Measurements from ENCODE around the gene PTEN. TPM values are rescaled to one million over a fixed set of nuclear protein-coding genes. Genes with fewer than 3 reads are reported as not detected.

PTEN gene
- total RNA-seq, 1 experiment from 2014 or later = 58.7 TPM

GRCh38 chr10:87942884-87943527, 79.6 kb downstream of the PTEN start:
- peaks cover 6 to 21% of the 10 kb centered on the region in 2 experiments for H3K4me1 ChIP-seq (ENCODE audit: control insufficient read depth in 1 of 2, insufficient read depth in 2 of 2, low read length in 2 of 2)
- no peak overlapping the region for H3K4me2 ChIP-seq (ENCODE audit: low read length)
- DNase-seq (ENCODE audit: low read depth, low spot score) (no peak), ATAC-seq (no peak)
- H3K36me3 ChIP-seq (ENCODE audit: control insufficient read depth in 1 of 2, insufficient read depth in 2 of 2, low read length in 2 of 2) = no peaks in the 10 kb centered on the region
- H3K9me3 ChIP-seq (ENCODE audit: control insufficient read depth in 1 of 2, insufficient read depth in 1 of 2, low read depth in 1 of 2, low read length in 2 of 2) = no peaks in the 10 kb centered on the region
- no peak overlapping the region for H3K4me3 ChIP-seq (replicated peaks in 1 of 2; ENCODE audit: low read depth in 1 of 2, low read length in 2 of 2)
- no peaks in the 10 kb centered on the region for H4K20me1 ChIP-seq (ENCODE audit: insufficient read depth)
- H3K27me3 ChIP-seq (ENCODE audit: insufficient read depth, low read length) = no peaks in the 10 kb centered on the region
- peaks cover 9% of the 10 kb centered on the region; the same call in 1 of the 2 replicates for H3K79me2 ChIP-seq (ENCODE audit: insufficient read depth, low read length)
- ChIA-PET RAD21 (ENCODE audit: low non-redundant PET in 1 of 2, low total read pairs in 2 of 2, uncharacterized antibody in 2 of 2, unreplicated experiment in 2 of 2) (no interaction called here), POLR2A (no interaction called here), CTCF (no interaction called here)
- no peak overlapping the region for H2AFZ ChIP-seq (ENCODE audit: low read depth, low read length, poor library complexity, severe bottlenecking)
- no peak for TF ChIP-seq YY1 (IDR thresholded peaks at IDR 0.05; ENCODE audit: extremely low read depth, insufficient replicate concordance, low read depth, low read length)
- TF ChIP-seq RAD21 (IDR thresholded peaks at IDR 0.05; ENCODE audit: low read depth) = no peak
- no peak for TF ChIP-seq ELF1 (IDR thresholded peaks at IDR 0.05; ENCODE audit: borderline replicate concordance, low read depth)
- no peak for TF ChIP-seq REST (IDR thresholded peaks at IDR 0.05; ENCODE audit: low read depth)
- TF ChIP-seq CTCF (IDR thresholded peaks at IDR 0.05 in 2 of 3, conservative IDR thresholded peaks at IDR 0.05 in 1 of 3; ENCODE audit: borderline replicate concordance in 1 of 3, insufficient read depth in 1 of 3, low read depth in 2 of 3, low read length in 2 of 3) = no peak
- no peak for TF ChIP-seq CEBPB (IDR thresholded peaks at IDR 0.05; ENCODE audit: low read depth)
- no peak for TF ChIP-seq EZH2phosphoT487 (IDR thresholded peaks at IDR 0.05; ENCODE audit: borderline replicate concordance)
- TF ChIP-seq CBX3 (IDR thresholded peaks at IDR 0.05; ENCODE audit: low read depth) = no peak
- no peak for TF ChIP-seq SRF (IDR thresholded peaks at IDR 0.05; ENCODE audit: low read depth)
- no peak for TF ChIP-seq JUND (IDR thresholded peaks at IDR 0.05)
- TF ChIP-seq ZNF274 (IDR thresholded peaks at IDR 0.05; ENCODE audit: low read depth, low read length) = no peak
- no peak for TF ChIP-seq ZBTB33 (IDR thresholded peaks at IDR 0.05; ENCODE audit: extremely low read depth, insufficient replicate concordance, low read length)
- TF ChIP-seq POLR2AphosphoS5 (IDR thresholded peaks at IDR 0.05; ENCODE audit: low read depth, low read length) = no peak
- no peak for TF ChIP-seq POLR2A (IDR thresholded peaks at IDR 0.05; ENCODE audit: borderline replicate concordance, extremely low read depth, insufficient read depth, insufficient read length)
- TF ChIP-seq ATF3 (IDR thresholded peaks at IDR 0.05) = no peak
- TF ChIP-seq MAX (IDR thresholded peaks at IDR 0.05) = no peak
- no peaks in the 10 kb centered on the region for H3K9me2 ChIP-seq (ENCODE audit: insufficient read depth)
- no peak overlapping the region for H3K27ac ChIP-seq (ENCODE audit: low read depth, low read length)
- H3K9ac ChIP-seq (ENCODE audit: low read length) = no peak overlapping the region
- no TSS peak for BruUV-seq (replicated peaks)
- intact Hi-C loops (cut with micrococcal nuclease) = no loop called here
